Peyer's patch (tissue), 4 donors: ENCODE data around the gene IGFBP7. TPM values are rescaled to one million over a fixed set of nuclear protein-coding genes. Genes with fewer than 3 reads are reported as not detected.

Experiments used
- DNase-seq, 3 donors: peaks; one replicate each; pipeline ENCODE4 v3.0.0-alpha.2; 2017 to 2019
- H3K27ac ChIP-seq, 4 donors: fragments of 200-600 bp; sonication (generic); one replicate each; pipeline ENCODE4 v1.5.1; 2016 to 2019
- H3K27me3 ChIP-seq, 2 donors: fragments of 200-600 bp; sonication (generic); one replicate each; pipeline ENCODE4 v1.5.1; 2019
- H3K36me3 ChIP-seq, 3 donors: fragments of 200-600 bp; sonication (generic); one replicate each; pipeline ENCODE4 v1.5.1; 2016 to 2019
- H3K4me1 ChIP-seq, 4 donors: fragments of 200-600 bp; sonication (generic); one replicate each; pipeline ENCODE4 v1.5.1; 2016 to 2019
- H3K4me3 ChIP-seq, 4 donors: fragments of 200-600 bp; sonication (generic); 1 replicate in 3 of 4; 2 replicates in 1 of 4; pipeline ENCODE4 v1.5.1; 2016 to 2019; ENCODE audit warnings: mild to moderate bottlenecking in 1 of 4
- H3K9me3 ChIP-seq, 4 donors: fragments of 200-600 bp; sonication (generic); one replicate each; pipeline ENCODE4 v1.5.1; 2016 to 2019; ENCODE audit warnings: mild to moderate bottlenecking in 1 of 4
- POLR2A ChIP-seq, 2 donors: fragments of 450-650 bp; IDR thresholded peaks; one replicate each; pipeline ENCODE4 v1.5.1; 2017; ENCODE audit warnings: antibody characterized with exemption in 2 of 2, mild to moderate bottlenecking in 2 of 2, moderate library complexity in 2 of 2
- total RNA-seq, 4 donors: library from RNA; depleted of rRNA; stranded (reverse); fragments of >200 nt; gene quantifications; one replicate each; pipeline ENCODE4 v1.1.0, GENCODE V29; 2016
- TF ChIP-seq, protein P1 (sequence below), 6 experiments: fragments of 450-650 bp in 4 of 6; fragments of 200-600 bp in 2 of 6; sonication (generic) in 1 of 6; IDR thresholded peaks; one replicate each; pipeline ENCODE4 v1.5.1; 2017 to 2019; ENCODE audit warnings: antibody characterized with exemption in 6 of 6, mild to moderate bottlenecking in 3 of 6, moderate library complexity in 1 of 6

IGFBP7 gene
- total RNA-seq, 4 donors from 2014 or later, result 37.1 to 92.1 (median 79.1) TPM

DNA sequence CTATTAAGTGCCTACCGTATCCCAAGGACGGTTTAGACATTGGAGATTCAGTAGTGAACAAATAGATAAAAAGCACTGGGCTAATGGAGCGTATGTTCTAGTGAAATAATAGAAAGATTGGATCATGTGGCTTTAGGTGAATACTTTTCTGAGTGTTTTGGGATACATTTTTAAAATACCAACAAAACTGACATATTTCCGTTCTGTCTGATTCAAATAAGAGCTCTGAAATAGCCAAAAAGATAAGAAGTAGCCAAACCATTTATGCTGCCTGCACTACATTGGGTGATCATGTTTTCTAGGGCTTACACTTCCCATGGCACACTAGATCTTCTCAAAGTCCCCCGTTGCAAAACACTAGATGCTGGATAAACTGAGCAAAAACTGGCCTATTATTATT is 14.2 kb downstream of the IGFBP7 start:
- Histone ChIP-seq H3K9me3 (no peaks in the 10 kb centered on the region), H3K4me1 (peaks cover 0 to 20% (median 0%) of the 10 kb centered on the region in 4 donors), H3K36me3 (no peaks in the 10 kb centered on the region), H3K4me3 (no peak overlapping the region), H3K27me3 (no peaks in the 10 kb centered on the region), H3K27ac (no peak overlapping the region)
- TF ChIP-seq, protein P1, sequence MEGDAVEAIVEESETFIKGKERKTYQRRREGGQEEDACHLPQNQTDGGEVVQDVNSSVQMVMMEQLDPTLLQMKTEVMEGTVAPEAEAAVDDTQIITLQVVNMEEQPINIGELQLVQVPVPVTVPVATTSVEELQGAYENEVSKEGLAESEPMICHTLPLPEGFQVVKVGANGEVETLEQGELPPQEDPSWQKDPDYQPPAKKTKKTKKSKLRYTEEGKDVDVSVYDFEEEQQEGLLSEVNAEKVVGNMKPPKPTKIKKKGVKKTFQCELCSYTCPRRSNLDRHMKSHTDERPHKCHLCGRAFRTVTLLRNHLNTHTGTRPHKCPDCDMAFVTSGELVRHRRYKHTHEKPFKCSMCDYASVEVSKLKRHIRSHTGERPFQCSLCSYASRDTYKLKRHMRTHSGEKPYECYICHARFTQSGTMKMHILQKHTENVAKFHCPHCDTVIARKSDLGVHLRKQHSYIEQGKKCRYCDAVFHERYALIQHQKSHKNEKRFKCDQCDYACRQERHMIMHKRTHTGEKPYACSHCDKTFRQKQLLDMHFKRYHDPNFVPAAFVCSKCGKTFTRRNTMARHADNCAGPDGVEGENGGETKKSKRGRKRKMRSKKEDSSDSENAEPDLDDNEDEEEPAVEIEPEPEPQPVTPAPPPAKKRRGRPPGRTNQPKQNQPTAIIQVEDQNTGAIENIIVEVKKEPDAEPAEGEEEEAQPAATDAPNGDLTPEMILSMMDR (IDR thresholded peaks at IDR 0.05), result no peak
- no peak for TF ChIP-seq POLR2A (IDR thresholded peaks at IDR 0.05)
- DNase-seq, result no peak

DNA sequence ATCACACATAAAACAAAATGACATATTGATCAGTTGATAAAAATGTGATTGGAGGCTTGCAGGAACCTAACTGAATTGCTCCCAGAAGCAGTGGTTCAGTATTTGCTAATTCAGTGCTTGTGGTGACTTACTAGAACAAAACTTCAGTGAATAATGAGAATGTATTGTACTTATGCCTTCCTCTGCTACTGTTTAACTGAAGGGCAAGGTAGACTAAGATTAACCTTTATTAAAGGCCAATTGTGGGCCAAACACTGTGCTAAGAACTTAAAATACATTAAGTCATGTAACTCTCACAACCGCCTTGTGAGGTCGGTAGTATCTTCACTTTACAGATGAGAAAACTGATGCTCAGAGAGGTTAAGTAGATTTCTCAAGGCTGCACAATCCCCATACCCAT is 14.9 kb downstream of the IGFBP7 start:
- TF ChIP-seq, protein P1 (IDR thresholded peaks at IDR 0.05), result no peak
- no peak for TF ChIP-seq POLR2A (IDR thresholded peaks at IDR 0.05)
- no peak for DNase-seq
- Histone ChIP-seq H3K4me3 (no peak overlapping the region), H3K4me1 (peaks cover 0 to 20% (median 0%) of the 10 kb centered on the region in 4 donors), H3K9me3 (no peaks in the 10 kb centered on the region), H3K27me3 (no peaks in the 10 kb centered on the region), H3K36me3 (no peaks in the 10 kb centered on the region), H3K27ac (no peak overlapping the region)

DNA sequence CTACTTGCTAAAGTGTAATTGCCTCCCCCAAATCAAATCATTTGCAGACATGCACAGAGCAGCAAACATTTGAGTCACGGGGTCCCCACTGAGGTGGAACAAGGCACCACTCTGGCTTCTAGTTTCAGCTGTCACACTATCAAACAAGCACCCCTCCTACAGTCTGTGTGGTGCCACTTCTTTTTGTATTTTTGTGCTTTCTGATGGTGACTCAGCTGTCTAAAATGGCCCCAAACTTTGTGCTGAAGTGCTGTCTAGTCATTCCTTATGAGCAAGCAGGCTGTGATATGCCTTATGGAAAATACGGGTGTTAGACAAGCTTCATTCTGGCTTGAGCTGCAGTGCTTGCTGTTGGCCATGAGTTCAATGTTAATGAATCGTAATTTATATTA is 15.4 kb downstream of the IGFBP7 start:
- Histone ChIP-seq H3K27me3 (no peaks in the 10 kb centered on the region), H3K27ac (peak overlapping the region in 2 of 4 donors; percentile 22 to 29), H3K4me1 (peaks cover 0 to 20% (median 0%) of the 10 kb centered on the region in 4 donors), H3K9me3 (no peaks in the 10 kb centered on the region), H3K36me3 (no peaks in the 10 kb centered on the region), H3K4me3 (no peak overlapping the region)
- TF ChIP-seq, protein P1 (IDR thresholded peaks at IDR 0.05), result no peak
- no peak for TF ChIP-seq POLR2A (IDR thresholded peaks at IDR 0.05)
- DNase-seq, result no peak

DNA sequence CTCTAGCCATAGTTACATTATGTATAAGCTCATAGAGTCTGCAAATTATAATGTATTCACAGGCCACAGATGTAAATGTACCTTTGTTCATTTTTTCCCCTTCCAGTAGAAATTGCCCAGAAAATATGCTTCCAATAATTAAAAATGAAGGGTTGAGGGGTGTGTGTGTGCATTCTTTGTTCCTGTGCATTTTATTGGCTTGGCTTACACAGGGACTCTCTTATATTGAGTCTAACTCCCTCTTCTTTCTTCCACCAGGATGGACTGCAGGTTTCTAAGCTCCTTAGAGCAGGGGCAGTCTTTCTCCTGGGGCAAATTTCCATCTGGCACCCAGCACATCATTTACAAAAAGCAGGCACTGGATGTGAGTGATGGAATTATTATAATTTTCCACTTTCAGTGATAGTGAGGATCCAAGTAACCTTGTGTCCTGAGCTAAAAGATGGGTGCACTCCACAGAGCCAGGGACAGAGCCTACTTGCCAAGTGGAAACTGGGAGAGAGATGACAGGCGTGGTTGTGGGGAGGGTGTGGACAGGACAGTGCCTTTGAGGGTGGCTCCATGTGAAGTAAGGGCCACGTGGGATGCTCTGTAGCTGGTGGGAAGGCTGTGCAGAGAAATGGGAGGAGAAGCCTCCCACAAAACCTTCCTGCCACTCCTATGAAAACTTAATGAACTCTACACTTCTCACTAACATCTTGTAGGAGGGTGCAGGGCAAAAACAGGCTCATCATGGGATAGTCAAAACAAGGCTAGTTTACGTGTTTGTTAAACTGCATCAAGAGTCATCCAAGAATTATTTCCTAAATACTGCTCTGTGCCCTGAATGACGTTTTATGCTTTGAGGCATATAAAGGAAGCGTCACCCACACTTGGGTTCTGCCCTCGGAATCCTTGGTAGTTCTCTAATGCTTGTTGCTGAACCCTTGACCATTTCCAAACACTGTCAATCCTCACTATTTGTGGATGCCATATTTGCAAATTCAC is 16.0 kb downstream of the IGFBP7 start:
- DNase-seq, result no peak
- TF ChIP-seq POLR2A (IDR thresholded peaks at IDR 0.05), result no peak
- TF ChIP-seq, protein P1 (IDR thresholded peaks at IDR 0.05), result no peak
- no peaks in the 10 kb centered on the region for H3K36me3 ChIP-seq
- no peaks in the 10 kb centered on the region for H3K9me3 ChIP-seq
- H3K4me3 ChIP-seq, result no peak overlapping the region
- H3K27ac ChIP-seq, result peak overlapping the region in 2 of 4 donors; percentile 22 to 29
- no peaks in the 10 kb centered on the region for H3K27me3 ChIP-seq
- H3K4me1 ChIP-seq, result peaks cover 0 to 13% (median 0%) of the 10 kb centered on the region in 4 donors

DNA sequence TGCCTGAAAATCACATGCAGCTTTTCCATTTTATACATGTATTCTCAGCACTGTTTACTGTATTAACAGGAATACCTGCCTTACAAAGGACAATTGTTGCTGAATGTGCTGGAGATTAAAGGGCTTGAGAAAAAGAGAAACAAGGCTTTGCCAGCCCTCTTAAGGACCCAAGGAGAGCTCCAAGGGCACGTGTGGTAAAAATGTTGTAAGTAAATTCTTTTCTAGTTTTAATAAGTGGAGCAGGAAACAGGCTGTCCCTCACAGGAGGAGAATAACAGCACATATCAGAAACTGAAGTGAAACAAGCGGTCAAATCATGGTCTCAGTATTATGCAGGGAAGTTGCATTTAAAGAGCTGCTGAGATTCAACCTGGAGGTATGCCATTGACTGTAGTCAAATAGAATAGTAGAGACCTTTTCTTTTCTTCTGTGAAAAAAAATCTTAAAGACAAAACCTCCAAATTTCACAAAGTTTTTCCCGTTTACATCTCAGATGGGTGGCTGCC is 18.5 kb downstream of the IGFBP7 start:
- no peak for DNase-seq
- no peak for TF ChIP-seq POLR2A (IDR thresholded peaks at IDR 0.05)
- TF ChIP-seq, protein P1 (IDR thresholded peaks at IDR 0.05), result no peak
- no peaks in the 10 kb centered on the region for H3K27me3 ChIP-seq
- no peaks in the 10 kb centered on the region for H3K9me3 ChIP-seq
- H3K4me1 ChIP-seq, result no peaks in the 10 kb centered on the region
- no peak overlapping the region for H3K4me3 ChIP-seq
- H3K36me3 ChIP-seq, result no peaks in the 10 kb centered on the region
- H3K27ac ChIP-seq, result no peak overlapping the region
